GM12878 (cell line): Measurements from ENCODE around the gene TTC1. TPM values are rescaled to one million over a fixed set of nuclear protein-coding genes. Genes with fewer than 3 reads are reported as not detected.

Experiments used
- ATF7 ChIP-seq: fragments of 450-650 bp; IDR thresholded peaks from 2 replicates; pipeline ENCODE4 v1.6.1; 2016; ENCODE audit warnings: low read depth, mild to moderate bottlenecking
- CBX5 ChIP-seq: sonication (generic); IDR thresholded peaks from 2 replicates; pipeline ENCODE4 v1.6.1; 2016; ENCODE audit warnings: low read depth, moderate library complexity, mild to moderate bottlenecking, inconsistent platforms
- CEBPZ ChIP-seq: fragments of 150-350 bp; IDR thresholded peaks from 2 replicates; pipeline ENCODE4 v1.6.1; 2016; ENCODE audit warnings: low read depth, low read length
- CHD2 ChIP-seq: IDR thresholded peaks from 2 replicates; pipeline ENCODE4 v1.6.1; 2011; ENCODE audit warnings: low read depth, low read length, improper control_type of control experiment, borderline replicate concordance
- IKZF2 ChIP-seq, 2 experiments: fragments of 450-650 bp; IDR thresholded peaks; 2 replicates each; pipeline ENCODE4 v1.6.1; 2017; ENCODE audit warnings: mild to moderate bottlenecking in 2 of 2, moderate library complexity in 2 of 2
- MAX ChIP-seq: IDR thresholded peaks from 2 replicates; pipeline ENCODE4 v1.6.1; 2012; ENCODE audit warnings: low read depth, low read length, improper control_type of control experiment
- POLR2AphosphoS5 ChIP-seq: IDR thresholded peaks from 2 replicates; pipeline ENCODE4 v1.6.1; 2011; ENCODE audit warnings: mild to moderate bottlenecking, low read length, inconsistent platforms
- PRDM15 ChIP-seq: fragments of 450-650 bp; formaldehyde crosslinking; IDR thresholded peaks from 2 replicates; pipeline ENCODE4 v1.4.0; 2020; ENCODE audit warnings: mild to moderate bottlenecking, moderate library complexity
- RELA ChIP-seq: fragments of 450-650 bp; IDR thresholded peaks from 2 replicates; pipeline ENCODE4 v1.8.0; 2014; ENCODE audit warnings: borderline replicate concordance; ENCODE audit not compliant: partially characterized antibody
- SMAD1 ChIP-seq: fragments of 450-650 bp; IDR thresholded peaks from 2 replicates; pipeline ENCODE4 v1.6.1; 2018; ENCODE audit warnings: mild to moderate bottlenecking, low read depth; ENCODE audit not compliant: partially characterized antibody
- YBX1 ChIP-seq: fragments of 450-650 bp; IDR thresholded peaks from 2 replicates; pipeline ENCODE4 v1.6.1; 2016; ENCODE audit warnings: antibody characterized with exemption
- polyA plus RNA-seq, 11 experiments: library from polyadenylated mRNA; depleted of rRNA in 4 of 11; unstranded in 6 of 11; stranded (reverse) in 5 of 11; fragments of >200 nt; fragmentation: Nextera tagmentation in 4 of 11; fragmentation: Illumina TruSeq in 1 of 11; extraction: Ambion mirVana in 4 of 11; extraction: Trizol in 1 of 11; gene quantifications; 1 replicate in 1 of 11; 2 replicates in 10 of 11; pipeline versions ENCODE4 v1.2.1 to v1.2.3, GENCODE V29; 2011 to 2016; ENCODE audit warnings: inconsistent platforms in 2 of 11, missing spikeins in 2 of 11, low read depth in 1 of 11
- total RNA-seq, 4 experiments: library from RNA; depleted of rRNA in 3 of 4; stranded (reverse); fragments of >200 nt in 3 of 4; fragmentation: Illumina TruSeq in 1 of 4; extraction: Trizol in 1 of 4; gene quantifications; 2 replicates each; pipeline versions ENCODE4 v1.2.1 to v1.2.3, GENCODE V29; 2013 to 2021
- TF ChIP-seq, protein P1 (sequence below): IDR thresholded peaks from 2 replicates; pipeline ENCODE4 v1.6.1; 2012; ENCODE audit warnings: low read depth, low read length, improper control_type of control experiment
- TF ChIP-seq, protein P2 (sequence below): fragments of 450-650 bp; IDR thresholded peaks from 2 replicates; pipeline ENCODE4 v1.6.1; 2017; ENCODE audit warnings: mild to moderate bottlenecking, low read depth, inconsistent platforms; ENCODE audit not compliant: poor library complexity, severe bottlenecking

Gene TTC1
- total and polyA plus RNA-seq, 10 of the 15 experiments (the other 5 are each of a cell fraction or from before 2014, with no cell fraction given), result 46.6 to 160 (median 92.3) TPM

DNA sequence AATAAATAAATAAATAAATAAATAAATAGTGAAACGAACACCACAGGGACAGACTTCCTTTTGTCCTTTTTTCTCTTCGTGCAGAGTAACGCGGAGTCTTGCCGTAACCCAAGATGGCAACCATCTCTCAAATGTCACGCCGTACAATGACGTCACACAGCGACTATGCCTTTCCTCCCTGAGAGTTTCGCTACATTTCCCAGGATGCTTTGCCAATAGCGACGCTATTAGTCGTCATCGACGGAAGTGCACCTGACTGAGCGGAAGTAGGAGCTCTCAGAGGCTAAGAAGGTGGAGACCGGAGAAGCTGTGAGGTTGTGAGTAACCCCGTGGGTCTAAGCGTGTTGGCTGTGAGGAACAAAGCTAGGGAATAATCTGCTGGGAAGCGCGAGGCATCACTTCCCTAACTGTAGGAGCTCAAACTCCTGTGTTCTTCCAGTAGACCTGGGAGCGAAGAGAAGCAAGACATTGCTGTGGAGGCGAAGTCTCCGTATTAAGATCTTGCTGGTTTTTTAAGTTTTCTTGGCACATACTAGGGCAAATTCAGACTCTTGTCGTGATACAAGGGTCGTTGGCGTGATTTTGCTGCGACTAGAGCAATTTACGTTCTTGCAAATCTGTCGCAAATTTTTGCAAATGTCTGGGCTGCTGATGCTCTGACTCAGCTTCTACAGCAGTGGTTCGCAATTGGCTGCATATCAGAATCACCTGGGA, at the start of gene TTC1 (continued):
- TF ChIP-seq PRDM15 (CRISPR knock-in tag), result peak; percentile 63; the same call in 1 of the 2 replicates
- no peak for TF ChIP-seq IKZF2 (IDR thresholded peaks at IDR 0.05)
- no peak for TF ChIP-seq YBX1
- peak; percentile 100 for TF ChIP-seq ATF7
- TF ChIP-seq SMAD1, result peak; percentile 81
- TF ChIP-seq CHD2, result peak; percentile 69; the same call in 1 of the 2 replicates
- TF ChIP-seq POLR2AphosphoS5, result peak; percentile 99
- no peak for TF ChIP-seq CBX5
- TF ChIP-seq, protein P1, sequence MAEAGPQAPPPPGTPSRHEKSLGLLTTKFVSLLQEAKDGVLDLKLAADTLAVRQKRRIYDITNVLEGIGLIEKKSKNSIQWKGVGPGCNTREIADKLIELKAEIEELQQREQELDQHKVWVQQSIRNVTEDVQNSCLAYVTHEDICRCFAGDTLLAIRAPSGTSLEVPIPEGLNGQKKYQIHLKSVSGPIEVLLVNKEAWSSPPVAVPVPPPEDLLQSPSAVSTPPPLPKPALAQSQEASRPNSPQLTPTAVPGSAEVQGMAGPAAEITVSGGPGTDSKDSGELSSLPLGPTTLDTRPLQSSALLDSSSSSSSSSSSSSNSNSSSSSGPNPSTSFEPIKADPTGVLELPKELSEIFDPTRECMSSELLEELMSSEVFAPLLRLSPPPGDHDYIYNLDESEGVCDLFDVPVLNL, result no peak
- TF ChIP-seq, protein P2, sequence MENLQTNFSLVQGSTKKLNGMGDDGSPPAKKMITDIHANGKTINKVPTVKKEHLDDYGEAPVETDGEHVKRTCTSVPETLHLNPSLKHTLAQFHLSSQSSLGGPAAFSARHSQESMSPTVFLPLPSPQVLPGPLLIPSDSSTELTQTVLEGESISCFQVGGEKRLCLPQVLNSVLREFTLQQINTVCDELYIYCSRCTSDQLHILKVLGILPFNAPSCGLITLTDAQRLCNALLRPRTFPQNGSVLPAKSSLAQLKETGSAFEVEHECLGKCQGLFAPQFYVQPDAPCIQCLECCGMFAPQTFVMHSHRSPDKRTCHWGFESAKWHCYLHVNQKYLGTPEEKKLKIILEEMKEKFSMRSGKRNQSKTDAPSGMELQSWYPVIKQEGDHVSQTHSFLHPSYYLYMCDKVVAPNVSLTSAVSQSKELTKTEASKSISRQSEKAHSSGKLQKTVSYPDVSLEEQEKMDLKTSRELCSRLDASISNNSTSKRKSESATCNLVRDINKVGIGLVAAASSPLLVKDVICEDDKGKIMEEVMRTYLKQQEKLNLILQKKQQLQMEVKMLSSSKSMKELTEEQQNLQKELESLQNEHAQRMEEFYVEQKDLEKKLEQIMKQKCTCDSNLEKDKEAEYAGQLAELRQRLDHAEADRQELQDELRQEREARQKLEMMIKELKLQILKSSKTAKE, result no peak
- TF ChIP-seq RELA, result no peak
- no peak for TF ChIP-seq CEBPZ
- peak; percentile 71; the same call in 1 of the 2 replicates for TF ChIP-seq MAX
